GOT3 (cell line): ENCODE data around the gene GGT5.
A peak's percentile ranks its signal among the peaks of the same experiment; 100 is the strongest.
"Not testable (repeated sequence)": the region's sequence is repeated elsewhere in the genome, so short reads cannot be mapped to it uniquely, and the experiment has no call there.

Source experiments
- DNase-seq: peaks from one replicate; lab custom pipeline; 2025; ENCODE audit warnings: mixed read lengths; lab: John Stamatoyannopoulos, UW

Gene GGT5

GRCh38 chr22:24245030-24245431, at the start of gene GGT5:
Gene GGT5 (minus strand): TSS chr22:24245082. CDS start chr22:24244725, 357 bp downstream.
- not testable (repeated sequence) for DNase-seq

GRCh38 chr22:24292202-24292830, 47.4 kb upstream of the GGT5 start:
- not testable (repeated sequence) for DNase-seq

GRCh38 chr22:24291515-24292201, 46.8 kb upstream of the GGT5 start:
- no peak for DNase-seq

GRCh38 chr22:24290459-24290858, 45.6 kb upstream of the GGT5 start:
- DNase-seq: no peak

- no peak for DNase-seq
These were observed 44.9 kb upstream of the GGT5 start for GRCh38 chr22:24289741-24290163.

GRCh38 chr22:24289114-24289513, 44.2 kb upstream of the GGT5 start:
- no peak for DNase-seq

GRCh38 chr22:24287801-24288200, 42.9 kb upstream of the GGT5 start:
- not testable (repeated sequence) for DNase-seq

GRCh38 chr22:24287212-24287611, 42.3 kb upstream of the GGT5 start:
- DNase-seq: not testable (repeated sequence)

- DNase-seq: no peak
These were observed 40.4 kb upstream of the GGT5 start for GRCh38 chr22:24285245-24285644.

- DNase-seq: no peak
These were observed 39.9 kb upstream of the GGT5 start for GRCh38 chr22:24284747-24285203.

- no peak for DNase-seq
These were observed 37.5 kb upstream of the GGT5 start for GRCh38 chr22:24282401-24282800.

GRCh38 chr22:24280363-24280762, 35.5 kb upstream of the GGT5 start:
- not testable (repeated sequence) for DNase-seq

GRCh38 chr22:24274696-24275405, 30.0 kb upstream of the GGT5 start:
- not testable (repeated sequence) for DNase-seq

- DNase-seq: not testable (repeated sequence)
These were observed 29.0 kb upstream of the GGT5 start for GRCh38 chr22:24273906-24274305.

GRCh38 chr22:24273031-24273430, 28.1 kb upstream of the GGT5 start:
- DNase-seq: not testable (repeated sequence)

- no peak for DNase-seq
These were observed 26.5 kb upstream of the GGT5 start for GRCh38 chr22:24271386-24271854.

- DNase-seq: peak; percentile 84
These were observed 25.9 kb upstream of the GGT5 start, which contains the start of gene SPECC1L for GRCh38 chr22:24270556-24271385. Gene SPECC1L (plus strand): TSS chr22:24270831. CDS start chr22:24302232, 31,401 bp downstream.

- DNase-seq: not testable (repeated sequence)
These were observed 21.6 kb upstream of the GGT5 start for GRCh38 chr22:24266495-24266894.

- no peak for DNase-seq
These were observed 20.9 kb upstream of the GGT5 start for GRCh38 chr22:24265734-24266133.

GRCh38 chr22:24264329-24264896, 19.5 kb upstream of the GGT5 start:
- not testable (repeated sequence) for DNase-seq

GRCh38 chr22:24263479-24263878, 18.6 kb upstream of the GGT5 start:
- not testable (repeated sequence) for DNase-seq
